Upper lobe of right lung (tissue), 1 donor: ENCODE data around the gene GLTP. TPM values are rescaled to one million over a fixed set of nuclear protein-coding genes. Genes with fewer than 3 reads are reported as not detected.

ENCODE experiments used
- ATAC-seq: fragments of 200-7000 bp; cut with Tn5 transposase; one replicate; pipeline ENCODE4 v1.9.1; 2020; ENCODE audit warnings: mild to moderate bottlenecking, moderate library complexity
- DNase-seq: peaks from one replicate; pipeline ENCODE4 v3.0.0-alpha.2; 2020
- H3K27ac ChIP-seq: fragments of 200-600 bp; one replicate; pipeline ENCODE4 v1.8.0; 2022
- H3K27me3 ChIP-seq: fragments of 200-600 bp; one replicate; pipeline ENCODE4 v1.8.0; 2022; ENCODE audit warnings: mild to moderate bottlenecking
- H3K36me3 ChIP-seq: fragments of 200-600 bp; one replicate; pipeline ENCODE4 v1.8.0; 2022
- H3K4me1 ChIP-seq: fragments of 200-600 bp; one replicate; pipeline ENCODE4 v1.8.0; 2022
- H3K4me3 ChIP-seq: fragments of 200-600 bp; one replicate; pipeline ENCODE4 v1.8.0; 2022; ENCODE audit warnings: mild to moderate bottlenecking
- H3K9me3 ChIP-seq: fragments of 200-600 bp; one replicate; pipeline ENCODE4 v1.8.0; 2022
- intact Hi-C: fragments of 100-400 bp; cut with DNase I; formaldehyde crosslinking; loops from one replicate; pipeline ENCODE4 v1.11.0; 2022
- total RNA-seq: library from RNA; stranded (reverse); fragmentation: NEBNext Ultra II Directional; extraction: Animal tissue kit (Norgen Biotek cat#: 25700); gene quantifications from one replicate; pipeline ENCODE4 v1.2.1, GENCODE V29; 2021
- TF ChIP-seq, protein P1 (sequence below): fragments of 200-600 bp; IDR thresholded peaks from one replicate; pipeline ENCODE4 v1.8.0; 2022; ENCODE audit warnings: antibody characterized with exemption
- donor health status: DM: no; HTN: yes; CAD: no; lungs with severe emphysema.

The GLTP gene
- total RNA-seq, 1 donor from 2014 or later: 44.0 TPM

DNA sequence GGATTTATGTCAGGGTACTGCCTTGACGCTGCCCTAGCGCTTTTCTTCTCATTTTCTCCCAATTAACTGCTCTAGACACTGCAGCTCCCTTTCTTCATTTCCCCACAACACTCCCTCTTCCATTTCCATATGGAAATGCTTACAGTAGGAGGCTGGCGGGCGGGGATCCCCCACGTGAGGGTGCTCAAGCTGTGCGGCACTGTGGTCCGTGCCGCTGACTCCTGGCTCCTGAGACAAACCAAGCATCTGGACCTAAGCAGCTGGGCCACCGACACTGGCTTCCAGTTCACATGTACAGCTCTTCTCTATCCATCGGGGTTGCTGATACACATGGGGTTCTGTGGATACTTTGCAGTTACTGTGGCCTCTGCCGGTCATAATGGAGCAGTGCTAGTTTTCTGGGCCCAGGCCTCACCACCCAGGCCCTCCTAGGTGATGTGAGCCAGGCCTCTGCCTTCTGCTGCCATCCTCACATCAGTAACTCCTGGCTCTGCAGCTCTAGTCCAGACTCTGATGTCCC, 40.0 kb upstream of the GLTP start:
- Histone ChIP-seq H3K27ac (no peak overlapping the region), H3K27me3 (no peaks in the 10 kb centered on the region), H3K9me3 (no peaks in the 10 kb centered on the region), H3K36me3 (peaks cover 52% of the 10 kb centered on the region), H3K4me3 (no peak overlapping the region), H3K4me1 (no peaks in the 10 kb centered on the region)
- no peak for ATAC-seq
- intact Hi-C loops: no loop called here
- peak; percentile 39 for DNase-seq
- TF ChIP-seq, protein P1, sequence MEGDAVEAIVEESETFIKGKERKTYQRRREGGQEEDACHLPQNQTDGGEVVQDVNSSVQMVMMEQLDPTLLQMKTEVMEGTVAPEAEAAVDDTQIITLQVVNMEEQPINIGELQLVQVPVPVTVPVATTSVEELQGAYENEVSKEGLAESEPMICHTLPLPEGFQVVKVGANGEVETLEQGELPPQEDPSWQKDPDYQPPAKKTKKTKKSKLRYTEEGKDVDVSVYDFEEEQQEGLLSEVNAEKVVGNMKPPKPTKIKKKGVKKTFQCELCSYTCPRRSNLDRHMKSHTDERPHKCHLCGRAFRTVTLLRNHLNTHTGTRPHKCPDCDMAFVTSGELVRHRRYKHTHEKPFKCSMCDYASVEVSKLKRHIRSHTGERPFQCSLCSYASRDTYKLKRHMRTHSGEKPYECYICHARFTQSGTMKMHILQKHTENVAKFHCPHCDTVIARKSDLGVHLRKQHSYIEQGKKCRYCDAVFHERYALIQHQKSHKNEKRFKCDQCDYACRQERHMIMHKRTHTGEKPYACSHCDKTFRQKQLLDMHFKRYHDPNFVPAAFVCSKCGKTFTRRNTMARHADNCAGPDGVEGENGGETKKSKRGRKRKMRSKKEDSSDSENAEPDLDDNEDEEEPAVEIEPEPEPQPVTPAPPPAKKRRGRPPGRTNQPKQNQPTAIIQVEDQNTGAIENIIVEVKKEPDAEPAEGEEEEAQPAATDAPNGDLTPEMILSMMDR: no peak

- Histone ChIP-seq H3K4me3 (no peak overlapping the region), H3K9me3 (no peaks in the 10 kb centered on the region), H3K27me3 (no peaks in the 10 kb centered on the region), H3K36me3 (peaks cover 61% of the 10 kb centered on the region), H3K27ac (no peak overlapping the region), H3K4me1 (no peaks in the 10 kb centered on the region)
- DNase-seq (no peak), ATAC-seq (no peak)
- intact Hi-C loops: no loop called here
- TF ChIP-seq, protein P1: no peak
These were observed 39.1 kb upstream of the GLTP start for GRCh38 chr12:109919456-109919855.

- Histone ChIP-seq H3K27ac (no peak overlapping the region), H3K4me1 (no peaks in the 10 kb centered on the region), H3K36me3 (peaks cover 92% of the 10 kb centered on the region), H3K9me3 (no peaks in the 10 kb centered on the region), H3K4me3 (no peak overlapping the region), H3K27me3 (no peaks in the 10 kb centered on the region)
- TF ChIP-seq, protein P1: no peak
- no peak for DNase-seq
- no peak for ATAC-seq
- intact Hi-C loops: no loop called here
These were observed 35.7 kb upstream of the GLTP start for GRCh38 chr12:109916045-109916444.

DNA sequence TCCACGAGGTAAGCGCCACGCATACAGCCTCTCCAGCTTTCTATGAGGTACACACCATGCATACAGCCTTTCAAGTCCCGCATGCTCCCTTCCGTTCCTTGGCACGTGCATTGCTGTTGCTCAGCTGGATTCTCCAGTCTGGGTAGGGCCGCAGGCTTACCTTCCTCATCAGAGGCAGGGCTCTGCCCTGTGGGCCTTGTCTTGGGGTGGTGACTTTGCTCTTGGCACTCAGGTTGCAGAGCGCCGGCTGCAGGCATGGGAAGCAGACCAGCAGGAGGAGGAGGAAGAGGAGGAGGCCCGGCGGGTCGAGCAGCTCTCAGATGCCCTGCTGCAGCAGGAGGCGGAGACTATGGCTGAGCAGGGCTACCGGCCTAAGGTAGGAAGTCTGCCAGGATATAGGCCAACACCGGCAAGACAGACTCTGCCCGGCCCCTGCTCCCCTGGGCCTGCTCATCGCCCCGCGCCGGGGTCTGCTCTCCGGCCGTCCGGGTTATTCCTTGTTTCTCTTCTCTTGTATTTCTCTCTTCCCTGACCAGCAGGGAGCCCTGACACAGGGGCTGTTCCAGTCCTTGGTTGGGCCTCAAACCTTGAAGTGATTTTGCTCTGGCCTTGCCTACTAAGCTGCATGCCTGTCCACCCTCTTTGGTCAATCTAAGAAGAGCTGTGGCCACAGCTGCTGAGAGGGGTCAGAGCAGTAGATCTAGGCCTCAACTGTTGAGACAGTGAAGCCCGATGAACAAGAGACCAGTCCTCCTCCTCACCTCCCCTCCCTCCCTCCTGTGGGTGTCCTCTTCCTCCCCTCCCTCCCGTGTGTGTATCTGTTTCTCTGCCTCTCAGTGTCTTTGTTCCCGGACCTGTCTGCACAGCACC, 35.1 kb upstream of the GLTP start:
- ATAC-seq (peak; percentile 6), DNase-seq (no peak)
- intact Hi-C loops: no loop called here
- TF ChIP-seq, protein P1: no peak
- Histone ChIP-seq H3K4me3 (no peak overlapping the region), H3K27me3 (no peaks in the 10 kb centered on the region), H3K9me3 (no peaks in the 10 kb centered on the region), H3K4me1 (no peaks in the 10 kb centered on the region), H3K36me3 (peaks cover 90% of the 10 kb centered on the region), H3K27ac (no peak overlapping the region)

GRCh38 chr12:109914461-109914860, 34.1 kb upstream of the GLTP start:
- TF ChIP-seq, protein P1: no peak
- intact Hi-C loops: no loop called here
- ATAC-seq (no peak), DNase-seq (no peak)
- no peaks in the 10 kb centered on the region for H3K27me3 ChIP-seq
- H3K4me3 ChIP-seq: no peak overlapping the region
- no peak overlapping the region for H3K27ac ChIP-seq
- H3K4me1 ChIP-seq: no peaks in the 10 kb centered on the region
- no peaks in the 10 kb centered on the region for H3K9me3 ChIP-seq
- H3K36me3 ChIP-seq: peaks cover 90% of the 10 kb centered on the region
